ENCODE results near the gene RNF207.

The RNF207 gene

GRCh38 chr1:6197746-6198427 is 8.0 kb upstream of the RNF207 start:
- Mint-ChIP-seq H3K9me3 (no peaks in the 10 kb centered on the region), H3K4me1 (peaks cover 53% of the 10 kb centered on the region), H3K36me3 (ENCODE audit: insufficient read depth) (peaks cover 50% of the 10 kb centered on the region), H3K27ac (ENCODE audit: low read depth) (peak overlapping the region; percentile 95), H3K27me3 (no peaks in the 10 kb centered on the region), H3K4me3 (peak overlapping the region; percentile 89)
- no peak for ATAC-seq (replicated peaks; ENCODE audit: extremely low read depth, poor library complexity, severe bottlenecking)
- no peak for DNase-seq (ENCODE audit: low spot score in 2 of 2)

DNA sequence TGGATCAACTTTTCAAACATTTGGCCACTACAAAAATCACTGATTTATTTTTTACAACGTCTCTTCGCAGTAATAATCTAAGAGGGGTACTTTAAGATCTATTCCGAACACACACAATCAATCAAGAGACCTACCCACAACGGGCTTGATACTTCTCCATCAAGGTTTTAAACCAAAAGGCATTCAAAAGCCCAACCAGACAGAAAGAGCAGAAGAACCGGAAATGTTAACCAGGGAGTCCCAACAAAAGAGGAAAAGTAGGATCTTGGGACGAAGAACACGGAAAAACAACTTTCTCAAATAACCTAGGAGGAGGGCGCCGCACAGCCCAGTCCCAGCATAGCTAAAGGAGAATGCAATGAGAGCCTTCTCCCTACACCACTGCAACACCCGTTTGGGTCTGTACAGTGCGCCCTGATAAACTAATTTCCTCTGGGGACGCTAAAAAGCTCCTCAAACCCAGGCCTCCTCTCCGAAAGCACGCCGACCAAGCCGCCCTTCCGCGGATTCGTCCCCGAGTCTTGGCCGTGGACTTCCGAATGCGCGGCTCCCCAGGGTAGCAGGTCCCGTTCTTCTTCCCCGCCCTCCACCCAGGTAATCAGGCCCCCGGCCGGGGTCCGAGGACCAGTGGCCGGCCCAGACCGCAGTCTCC is 7.1 kb upstream of the RNF207 start:
- ATAC-seq (replicated peaks; ENCODE audit: extremely low read depth, poor library complexity, severe bottlenecking): peak; percentile 18

DNA sequence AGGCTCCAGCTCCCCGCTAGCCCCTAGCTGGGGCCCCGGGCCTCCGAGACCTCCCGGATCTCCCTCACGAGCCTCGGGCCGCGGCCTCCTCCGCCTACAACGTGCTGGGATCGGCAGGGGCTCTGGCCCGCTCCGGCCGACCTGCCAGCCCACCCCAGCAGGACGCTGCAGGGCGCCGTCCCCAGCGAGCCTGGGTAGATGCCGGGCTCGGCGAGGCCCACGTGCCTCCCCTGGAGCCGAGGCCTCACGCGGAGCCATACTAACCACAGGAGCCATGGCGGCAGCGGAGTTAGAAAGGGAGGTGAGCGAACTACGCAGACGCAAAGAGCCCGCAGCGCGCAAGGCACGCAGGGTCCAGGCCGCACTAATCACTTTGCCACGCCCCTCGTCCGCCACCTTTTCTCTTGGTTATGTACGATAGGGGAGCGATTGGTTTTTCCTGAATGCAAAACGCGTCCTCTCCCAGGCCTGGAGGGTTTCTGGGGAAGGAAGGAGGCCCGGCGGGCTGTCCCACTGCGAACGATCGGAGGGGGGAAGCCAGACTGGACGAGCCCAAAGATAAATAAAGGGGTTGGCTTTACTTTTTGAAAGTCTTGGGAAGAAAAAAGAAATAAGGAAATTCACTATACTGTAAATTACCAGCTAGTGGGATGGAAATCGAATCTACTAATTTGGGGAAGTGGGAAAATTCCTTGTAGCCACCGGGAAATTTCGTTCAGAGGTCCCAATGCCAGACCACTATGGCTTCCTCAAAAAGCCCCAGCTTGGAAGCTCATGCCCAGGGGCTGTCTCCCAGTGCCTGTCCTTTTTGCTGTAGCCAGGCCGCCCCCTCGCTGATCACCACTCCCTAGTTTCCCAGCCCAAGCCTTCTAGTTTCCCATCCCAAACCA is 6.4 kb upstream of the RNF207 start, which contains the start of gene RPL22:
Gene RPL22 (minus strand): TSS at position 298 of the 890 bp plus-strand sequence. CDS start 22 bp downstream, at position 276.
- Mint-ChIP-seq H3K9me3 (no peaks in the 10 kb centered on the region), H3K4me3 (peak within 1 kb of the TSS; percentile 89), H3K27ac (ENCODE audit: low read depth) (peak within 1 kb of the TSS; percentile 95), H3K27me3 (no peaks in the 10 kb centered on the region), H3K36me3 (ENCODE audit: insufficient read depth) (peaks cover 36% of the 10 kb centered on the region), H3K4me1 (peaks cover 51% of the 10 kb centered on the region)
- ATAC-seq (replicated peaks; ENCODE audit: extremely low read depth, poor library complexity, severe bottlenecking): peak; percentile 99
- peak; percentile 88 to 94 for DNase-seq (ENCODE audit: low spot score in 2 of 2)

More for the DNA sequence above, 7.1 kb upstream of the RNF207 start:
- H3K27ac Mint-ChIP-seq (ENCODE audit: low read depth): peak overlapping the region; percentile 95
- peak overlapping the region; percentile 89 for H3K4me3 Mint-ChIP-seq
- H3K9me3 Mint-ChIP-seq: no peaks in the 10 kb centered on the region
- DNase-seq (ENCODE audit: low spot score in 2 of 2): no peak
- H3K36me3 Mint-ChIP-seq (ENCODE audit: insufficient read depth): peaks cover 41% of the 10 kb centered on the region
- peaks cover 51% of the 10 kb centered on the region for H3K4me1 Mint-ChIP-seq
- no peaks in the 10 kb centered on the region for H3K27me3 Mint-ChIP-seq

- Mint-ChIP-seq H3K27ac (ENCODE audit: low read depth) (peak overlapping the region; percentile 95), H3K27me3 (no peaks in the 10 kb centered on the region), H3K4me1 (peaks cover 51% of the 10 kb centered on the region), H3K4me3 (peak overlapping the region; percentile 89), H3K36me3 (ENCODE audit: insufficient read depth) (peaks cover 30% of the 10 kb centered on the region), H3K9me3 (no peaks in the 10 kb centered on the region)
- DNase-seq (ENCODE audit: low spot score in 2 of 2) (no peak), ATAC-seq (replicated peaks; ENCODE audit: extremely low read depth, poor library complexity, severe bottlenecking) (no peak)
Measured at GRCh38 chr1:6200188-6200809, 5.6 kb upstream of the RNF207 start.

DNA sequence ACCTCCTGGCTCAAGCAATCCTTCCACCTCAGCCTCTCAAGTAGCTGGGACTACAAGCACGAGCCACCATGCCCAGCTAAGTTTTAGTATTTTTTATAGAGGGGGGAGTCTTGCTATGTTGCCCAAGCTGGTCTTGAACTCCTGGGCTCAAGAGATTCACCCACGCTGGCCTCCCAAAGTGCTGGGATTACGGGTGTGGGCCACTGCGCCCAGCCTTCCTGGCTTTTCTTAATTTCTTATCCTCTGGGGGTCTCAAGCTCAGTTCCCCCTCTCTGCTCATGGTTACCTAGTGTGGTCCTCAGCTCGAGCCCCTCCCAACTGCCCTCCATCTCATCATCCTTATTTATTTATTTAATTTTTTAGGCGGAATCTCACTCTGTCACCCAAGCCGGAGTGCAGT is 3.7 kb upstream of the RNF207 start:
- ATAC-seq (replicated peaks; ENCODE audit: extremely low read depth, poor library complexity, severe bottlenecking): no peak
- H3K4me3 Mint-ChIP-seq: no peak overlapping the region
- H3K4me1 Mint-ChIP-seq: peaks cover 42% of the 10 kb centered on the region
- peaks cover 17% of the 10 kb centered on the region for H3K36me3 Mint-ChIP-seq (ENCODE audit: insufficient read depth)
- peaks cover 8% of the 10 kb centered on the region for H3K27me3 Mint-ChIP-seq
- no peaks in the 10 kb centered on the region for H3K9me3 Mint-ChIP-seq
- DNase-seq (ENCODE audit: low spot score in 2 of 2): no peak
- H3K27ac Mint-ChIP-seq (ENCODE audit: low read depth): peak overlapping the region; percentile 55

DNA sequence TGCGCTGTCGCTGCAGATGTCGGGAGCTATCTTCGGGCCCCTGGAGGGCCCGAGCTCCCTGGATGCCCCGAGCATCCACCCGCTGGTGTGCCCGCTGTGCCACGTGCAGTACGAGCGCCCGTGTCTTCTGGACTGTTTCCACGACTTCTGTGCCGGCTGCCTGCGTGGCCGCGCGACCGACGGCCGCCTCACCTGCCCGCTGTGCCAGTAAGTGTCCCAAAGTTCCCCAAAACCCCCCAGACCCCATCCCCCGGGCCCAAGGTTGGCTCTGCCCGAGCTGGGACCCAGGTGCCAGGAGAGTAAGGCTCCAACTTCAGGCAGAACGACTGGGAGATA is 569 bp downstream of the RNF207 start:
- Mint-ChIP-seq H3K4me1 (peaks cover 5% of the 10 kb centered on the region), H3K27ac (ENCODE audit: low read depth) (no peak overlapping the region), H3K4me3 (peak overlapping the region; percentile 63), H3K27me3 (peaks cover 18% of the 10 kb centered on the region), H3K36me3 (ENCODE audit: insufficient read depth) (peaks cover 3% of the 10 kb centered on the region), H3K9me3 (no peaks in the 10 kb centered on the region)
- ATAC-seq (replicated peaks; ENCODE audit: extremely low read depth, poor library complexity, severe bottlenecking): no peak
- no peak for DNase-seq (ENCODE audit: low spot score in 2 of 2)

- Mint-ChIP-seq H3K9me3 (no peaks in the 10 kb centered on the region), H3K27ac (ENCODE audit: low read depth) (no peak overlapping the region), H3K4me3 (peak overlapping the region; percentile 63), H3K27me3 (peaks cover 18% of the 10 kb centered on the region), H3K4me1 (peaks cover 5% of the 10 kb centered on the region), H3K36me3 (ENCODE audit: insufficient read depth) (peaks cover 3% of the 10 kb centered on the region)
- ATAC-seq (replicated peaks; ENCODE audit: extremely low read depth, poor library complexity, severe bottlenecking) (no peak), DNase-seq (ENCODE audit: low spot score in 2 of 2) (no peak)
Measured at GRCh38 chr1:6207075-6207885, 1.4 kb downstream of the RNF207 start.

- peaks cover 5% of the 10 kb centered on the region for H3K4me1 Mint-ChIP-seq
- DNase-seq (ENCODE audit: low spot score in 2 of 2) (no peak), ATAC-seq (replicated peaks; ENCODE audit: extremely low read depth, poor library complexity, severe bottlenecking) (no peak)
- peaks cover 18% of the 10 kb centered on the region for H3K27me3 Mint-ChIP-seq
- H3K27ac Mint-ChIP-seq (ENCODE audit: low read depth): no peak overlapping the region
- H3K36me3 Mint-ChIP-seq (ENCODE audit: insufficient read depth): peaks cover 3% of the 10 kb centered on the region
- H3K9me3 Mint-ChIP-seq: no peaks in the 10 kb centered on the region
- H3K4me3 Mint-ChIP-seq: no peak overlapping the region
Measured at GRCh38 chr1:6207921-6208320, 2.0 kb downstream of the RNF207 start.

- peak; percentile 31 for ATAC-seq (replicated peaks; ENCODE audit: extremely low read depth, poor library complexity, severe bottlenecking)
- Mint-ChIP-seq H3K4me3 (peak overlapping the region; percentile 36), H3K9me3 (no peaks in the 10 kb centered on the region), H3K4me1 (peaks cover 5% of the 10 kb centered on the region), H3K27me3 (peaks cover 18% of the 10 kb centered on the region), H3K36me3 (ENCODE audit: insufficient read depth) (peaks cover 3% of the 10 kb centered on the region), H3K27ac (ENCODE audit: low read depth) (no peak overlapping the region)
- no peak for DNase-seq (ENCODE audit: low spot score in 2 of 2)
Measured at GRCh38 chr1:6208723-6209660, 3.1 kb downstream of the RNF207 start.

GRCh38 chr1:6209661-6210580 is 4.0 kb downstream of the RNF207 start:
- Mint-ChIP-seq H3K9me3 (no peaks in the 10 kb centered on the region), H3K36me3 (ENCODE audit: insufficient read depth) (peaks cover 3% of the 10 kb centered on the region), H3K27me3 (peaks cover 18% of the 10 kb centered on the region), H3K4me1 (peaks cover 5% of the 10 kb centered on the region), H3K4me3 (peak overlapping the region; percentile 13), H3K27ac (ENCODE audit: low read depth) (no peak overlapping the region)
- no peak for ATAC-seq (replicated peaks; ENCODE audit: extremely low read depth, poor library complexity, severe bottlenecking)
- no peak for DNase-seq (ENCODE audit: low spot score in 2 of 2)

Measured in central memory CD8-positive, alpha-beta T cell (primary cell).